Lower leg skin (tissue), 3 donors: ENCODE measurements around the gene AK2.

Experiments used
- CTCF ChIP-seq, 3 donors: fragments of 450-650 bp; IDR thresholded peaks; one replicate each; pipeline ENCODE4 v1.5.1; 2016; ENCODE audit warnings: antibody characterized with exemption in 3 of 3, mild to moderate bottlenecking in 3 of 3, moderate library complexity in 2 of 3
- POLR2A ChIP-seq, 2 donors: fragments of 450-650 bp; IDR thresholded peaks; one replicate each; pipeline ENCODE4 v1.6.1; 2016 to 2017; ENCODE audit warnings: antibody characterized with exemption in 2 of 2, mild to moderate bottlenecking in 1 of 2, moderate library complexity in 1 of 2

GRCh38 chr1:33036051-33036525, 595 bp downstream of the AK2 start:
- TF ChIP-seq CTCF (IDR thresholded peaks at IDR 0.05) (no peak), POLR2A (IDR thresholded peaks at IDR 0.05) (no peak)
